HepG2 (cell line): ENCODE data around the gene S100P. TPM values are rescaled to one million over a fixed set of nuclear protein-coding genes. Genes with fewer than 3 reads are reported as not detected.

ENCODE experiments used
- FLYWCH1 ChIP-seq: sonication (generic); formaldehyde crosslinking; IDR thresholded peaks from 2 replicates; pipeline ENCODE4 v1.8.1; 2023; ENCODE audit warnings: mild to moderate bottlenecking, missing genetic modification reagents
- HIVEP1 ChIP-seq: sonication (generic); formaldehyde crosslinking; IDR thresholded peaks from 2 replicates; pipeline ENCODE4 v1.4.0; 2020; ENCODE audit warnings: mild to moderate bottlenecking, missing genetic modification reagents
- IRX3 ChIP-seq: sonication (generic); formaldehyde crosslinking; IDR thresholded peaks from 2 replicates; pipeline ENCODE4 v1.8.1; 2023; ENCODE audit warnings: mild to moderate bottlenecking, low read depth, missing genetic modification reagents, borderline replicate concordance
- NR3C1 ChIP-seq: sonication (generic); formaldehyde crosslinking; IDR thresholded peaks from 2 replicates; pipeline ENCODE4 v1.4.0; 2020; ENCODE audit warnings: missing genetic modification reagents
- RBM39 ChIP-seq: fragments of 200-400 bp; formaldehyde crosslinking; IDR thresholded peaks from one replicate; pipeline ENCODE4 v1.6.1; 2018; ENCODE audit warnings: antibody characterized with exemption, mild to moderate bottlenecking, low read depth, low read length; ENCODE audit not compliant: poor library complexity, severe bottlenecking
- TOPORS ChIP-seq: sonication (generic); formaldehyde crosslinking; IDR thresholded peaks from 2 replicates; pipeline ENCODE4 v1.8.0; 2023; ENCODE audit warnings: mild to moderate bottlenecking, missing genetic modification reagents
- TRIM24 ChIP-seq: sonication (generic); formaldehyde crosslinking; IDR thresholded peaks from 2 replicates; pipeline ENCODE4 v1.8.0; 2022; ENCODE audit warnings: mild to moderate bottlenecking, missing genetic modification reagents
- ZC3H4 ChIP-seq: sonication (generic); formaldehyde crosslinking; IDR thresholded peaks from 2 replicates; pipeline ENCODE4 v1.4.0; 2020; ENCODE audit warnings: missing genetic modification reagents, borderline replicate concordance
- ZFP62 ChIP-seq: sonication (generic); formaldehyde crosslinking; IDR thresholded peaks from 2 replicates; pipeline ENCODE4 v1.4.0; 2020; ENCODE audit warnings: missing genetic modification reagents
- ZFYVE20 ChIP-seq: sonication (generic); formaldehyde crosslinking; IDR thresholded peaks from 2 replicates; pipeline ENCODE4 v1.8.0; 2023; ENCODE audit warnings: low read depth, mild to moderate bottlenecking, moderate library complexity, missing genetic modification reagents, borderline replicate concordance
- ZIK1 ChIP-seq: sonication (generic); formaldehyde crosslinking; IDR thresholded peaks from 2 replicates; pipeline ENCODE4 v1.5.0; 2020; ENCODE audit warnings: mild to moderate bottlenecking, low read depth, missing genetic modification reagents, borderline replicate concordance
- ZNF160 ChIP-seq: sonication (generic); formaldehyde crosslinking; IDR thresholded peaks from 2 replicates; pipeline ENCODE4 v1.8.0; 2022; ENCODE audit warnings: mild to moderate bottlenecking, inconsistent platforms, missing genetic modification reagents
- ZNF331 ChIP-seq: sonication (generic); formaldehyde crosslinking; IDR thresholded peaks from 2 replicates; pipeline ENCODE4 v1.4.0; 2020; ENCODE audit warnings: missing genetic modification reagents
- ZNF510 ChIP-seq: sonication (generic); formaldehyde crosslinking; IDR thresholded peaks from 2 replicates; pipeline ENCODE4 v1.4.0; 2020; ENCODE audit warnings: low read depth, mild to moderate bottlenecking, missing genetic modification reagents
- ZSCAN12 ChIP-seq: sonication (generic); formaldehyde crosslinking; IDR thresholded peaks from 2 replicates; pipeline ENCODE4 v1.9.0; 2021; ENCODE audit warnings: mild to moderate bottlenecking, missing genetic modification reagents
- polyA plus RNA-seq, 8 experiments: library from polyadenylated mRNA; depleted of rRNA in 3 of 8; stranded (reverse) in 7 of 8; unstranded in 1 of 8; fragments of >200 nt; fragmentation: Illumina TruSeq in 4 of 8; extraction: Trizol in 4 of 8; gene quantifications; 2 replicates each; pipeline versions ENCODE4 v1.2.1 to v1.2.3, GENCODE V29; 2011 to 2016; ENCODE audit warnings: low read depth in 4 of 8, missing spikeins in 1 of 8, mixed read lengths in 1 of 8; ENCODE audit not compliant: insufficient read depth in 1 of 8
- total RNA-seq, 5 experiments: library from RNA; depleted of rRNA; stranded (reverse); fragments of >200 nt; fragmentation: Illumina TruSeq; extraction: Trizol; gene quantifications; 2 replicates each; pipeline ENCODE4 v1.2.3, GENCODE V29; 2016; ENCODE audit warnings: low read depth in 1 of 5
- TF ChIP-seq, protein P1 (sequence below): sonication (generic); formaldehyde crosslinking; IDR thresholded peaks from 2 replicates; pipeline ENCODE4 v1.5.0; 2020; ENCODE audit warnings: missing genetic modification reagents
- TF ChIP-seq, protein P2 (sequence below): sonication (generic); formaldehyde crosslinking; IDR thresholded peaks from 2 replicates; pipeline ENCODE4 v1.5.1; 2020; ENCODE audit warnings: missing genetic modification reagents, mild to moderate bottlenecking, borderline replicate concordance
- TF ChIP-seq, protein P3 (sequence below): IDR thresholded peaks from 2 replicates; pipeline ENCODE4 v1.4.0; 2020; ENCODE audit warnings: mild to moderate bottlenecking, missing genetic modification reagents
- TF ChIP-seq, protein P4 (sequence below): sonication (generic); formaldehyde crosslinking; IDR thresholded peaks from 2 replicates; pipeline ENCODE4 v1.5.0; 2020; ENCODE audit warnings: missing genetic modification reagents, mild to moderate bottlenecking, borderline replicate concordance
- TF ChIP-seq, protein P5 (sequence below): sonication (generic); formaldehyde crosslinking; IDR thresholded peaks from 2 replicates; pipeline ENCODE4 v1.5.1; 2020; ENCODE audit warnings: missing genetic modification reagents, mild to moderate bottlenecking, borderline replicate concordance

Gene S100P
- total and polyA plus RNA-seq, 2 of the 13 experiments (the other 11 are each of a cell fraction or from before 2014, with no cell fraction given) = 278 to 1,649 TPM

DNA sequence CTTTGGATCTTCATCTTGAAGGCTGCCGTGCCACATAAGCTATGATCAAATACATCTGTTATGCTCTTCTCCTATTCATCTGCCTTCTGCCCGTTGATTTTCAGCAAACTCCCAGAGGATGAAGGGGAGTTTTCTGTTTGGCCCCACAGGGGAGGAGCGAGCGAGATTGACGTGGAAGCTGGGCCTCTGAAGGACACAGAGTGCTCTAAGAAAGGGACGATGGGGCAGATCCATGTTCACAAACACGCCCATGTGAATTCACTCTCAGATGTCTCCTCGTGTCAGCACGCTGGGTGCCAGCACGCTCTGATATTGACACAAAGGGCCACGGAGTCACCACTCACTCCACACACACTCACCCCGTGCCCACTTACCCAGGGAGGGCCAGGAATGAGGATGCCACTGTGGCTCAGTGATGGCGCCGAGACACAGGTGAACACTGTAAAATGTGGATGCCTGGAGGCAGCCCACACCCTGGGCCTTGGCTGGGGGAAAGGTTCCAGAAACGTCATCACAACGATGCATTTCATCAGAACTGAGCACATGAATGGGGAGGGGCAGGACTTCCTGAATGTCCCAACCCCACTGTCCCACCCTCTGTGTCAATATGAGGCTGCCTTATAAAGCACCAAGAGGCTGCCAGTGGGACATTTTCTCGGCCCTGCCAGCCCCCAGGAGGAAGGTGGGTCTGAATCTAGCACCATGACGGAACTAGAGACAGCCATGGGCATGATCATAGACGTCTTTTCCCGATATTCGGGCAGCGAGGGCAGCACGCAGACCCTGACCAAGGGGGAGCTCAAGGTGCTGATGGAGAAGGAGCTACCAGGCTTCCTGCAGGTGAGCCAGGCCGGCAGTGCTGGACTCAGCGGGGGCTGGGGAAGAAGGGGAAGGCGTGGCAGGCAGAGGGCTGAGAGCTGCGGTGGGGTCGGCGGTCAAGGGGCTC lies at the start of gene S100P (continued):
- TF ChIP-seq, protein P1, sequence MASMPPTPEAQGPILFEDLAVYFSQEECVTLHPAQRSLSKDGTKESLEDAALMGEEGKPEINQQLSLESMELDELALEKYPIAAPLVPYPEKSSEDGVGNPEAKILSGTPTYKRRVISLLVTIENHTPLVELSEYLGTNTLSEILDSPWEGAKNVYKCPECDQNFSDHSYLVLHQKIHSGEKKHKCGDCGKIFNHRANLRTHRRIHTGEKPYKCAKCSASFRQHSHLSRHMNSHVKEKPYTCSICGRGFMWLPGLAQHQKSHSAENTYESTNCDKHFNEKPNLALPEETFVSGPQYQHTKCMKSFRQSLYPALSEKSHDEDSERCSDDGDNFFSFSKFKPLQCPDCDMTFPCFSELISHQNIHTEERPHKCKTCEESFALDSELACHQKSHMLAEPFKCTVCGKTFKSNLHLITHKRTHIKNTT (CRISPR knock-in tag) = no peak
- TF ChIP-seq, protein P2, sequence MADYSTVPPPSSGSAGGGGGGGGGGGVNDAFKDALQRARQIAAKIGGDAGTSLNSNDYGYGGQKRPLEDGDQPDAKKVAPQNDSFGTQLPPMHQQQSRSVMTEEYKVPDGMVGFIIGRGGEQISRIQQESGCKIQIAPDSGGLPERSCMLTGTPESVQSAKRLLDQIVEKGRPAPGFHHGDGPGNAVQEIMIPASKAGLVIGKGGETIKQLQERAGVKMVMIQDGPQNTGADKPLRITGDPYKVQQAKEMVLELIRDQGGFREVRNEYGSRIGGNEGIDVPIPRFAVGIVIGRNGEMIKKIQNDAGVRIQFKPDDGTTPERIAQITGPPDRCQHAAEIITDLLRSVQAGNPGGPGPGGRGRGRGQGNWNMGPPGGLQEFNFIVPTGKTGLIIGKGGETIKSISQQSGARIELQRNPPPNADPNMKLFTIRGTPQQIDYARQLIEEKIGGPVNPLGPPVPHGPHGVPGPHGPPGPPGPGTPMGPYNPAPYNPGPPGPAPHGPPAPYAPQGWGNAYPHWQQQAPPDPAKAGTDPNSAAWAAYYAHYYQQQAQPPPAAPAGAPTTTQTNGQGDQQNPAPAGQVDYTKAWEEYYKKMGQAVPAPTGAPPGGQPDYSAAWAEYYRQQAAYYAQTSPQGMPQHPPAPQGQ (CRISPR knock-in tag) = no peak
- TF ChIP-seq, protein P3, sequence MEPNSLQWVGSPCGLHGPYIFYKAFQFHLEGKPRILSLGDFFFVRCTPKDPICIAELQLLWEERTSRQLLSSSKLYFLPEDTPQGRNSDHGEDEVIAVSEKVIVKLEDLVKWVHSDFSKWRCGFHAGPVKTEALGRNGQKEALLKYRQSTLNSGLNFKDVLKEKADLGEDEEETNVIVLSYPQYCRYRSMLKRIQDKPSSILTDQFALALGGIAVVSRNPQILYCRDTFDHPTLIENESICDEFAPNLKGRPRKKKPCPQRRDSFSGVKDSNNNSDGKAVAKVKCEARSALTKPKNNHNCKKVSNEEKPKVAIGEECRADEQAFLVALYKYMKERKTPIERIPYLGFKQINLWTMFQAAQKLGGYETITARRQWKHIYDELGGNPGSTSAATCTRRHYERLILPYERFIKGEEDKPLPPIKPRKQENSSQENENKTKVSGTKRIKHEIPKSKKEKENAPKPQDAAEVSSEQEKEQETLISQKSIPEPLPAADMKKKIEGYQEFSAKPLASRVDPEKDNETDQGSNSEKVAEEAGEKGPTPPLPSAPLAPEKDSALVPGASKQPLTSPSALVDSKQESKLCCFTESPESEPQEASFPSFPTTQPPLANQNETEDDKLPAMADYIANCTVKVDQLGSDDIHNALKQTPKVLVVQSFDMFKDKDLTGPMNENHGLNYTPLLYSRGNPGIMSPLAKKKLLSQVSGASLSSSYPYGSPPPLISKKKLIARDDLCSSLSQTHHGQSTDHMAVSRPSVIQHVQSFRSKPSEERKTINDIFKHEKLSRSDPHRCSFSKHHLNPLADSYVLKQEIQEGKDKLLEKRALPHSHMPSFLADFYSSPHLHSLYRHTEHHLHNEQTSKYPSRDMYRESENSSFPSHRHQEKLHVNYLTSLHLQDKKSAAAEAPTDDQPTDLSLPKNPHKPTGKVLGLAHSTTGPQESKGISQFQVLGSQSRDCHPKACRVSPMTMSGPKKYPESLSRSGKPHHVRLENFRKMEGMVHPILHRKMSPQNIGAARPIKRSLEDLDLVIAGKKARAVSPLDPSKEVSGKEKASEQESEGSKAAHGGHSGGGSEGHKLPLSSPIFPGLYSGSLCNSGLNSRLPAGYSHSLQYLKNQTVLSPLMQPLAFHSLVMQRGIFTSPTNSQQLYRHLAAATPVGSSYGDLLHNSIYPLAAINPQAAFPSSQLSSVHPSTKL (CRISPR knock-in tag) = peak; percentile 82
- TF ChIP-seq FLYWCH1 (CRISPR knock-in tag) (no peak; the same call in 1 of the 2 replicates), ZC3H4 (peak; percentile 51; the same call in 1 of the 2 replicates), ZNF331 (no peak; the same call in 1 of the 2 replicates), TOPORS (CRISPR knock-in tag) (no peak), IRX3 (no peak), ZFYVE20 (CRISPR knock-in tag) (peak; percentile 47; the same call in 1 of the 2 replicates), ZFP62 (CRISPR knock-in tag) (no peak), NR3C1 (CRISPR knock-in tag) (no peak), ZSCAN12 (CRISPR knock-in tag) (no peak), RBM39 (no peak), ZNF510 (CRISPR knock-in tag) (no peak), HIVEP1 (CRISPR knock-in tag) (peak; percentile 91), ZNF160 (CRISPR knock-in tag) (no peak), TRIM24 (CRISPR knock-in tag) (no peak), ZIK1 (no peak)
- TF ChIP-seq, protein P4, sequence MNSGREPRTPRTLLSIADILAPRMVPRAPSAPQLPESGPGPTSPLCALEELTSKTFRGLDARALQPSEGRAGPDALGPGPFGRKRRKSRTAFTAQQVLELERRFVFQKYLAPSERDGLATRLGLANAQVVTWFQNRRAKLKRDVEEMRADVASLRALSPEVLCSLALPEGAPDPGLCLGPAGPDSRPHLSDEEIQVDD (CRISPR knock-in tag) = no peak
- TF ChIP-seq, protein P5, sequence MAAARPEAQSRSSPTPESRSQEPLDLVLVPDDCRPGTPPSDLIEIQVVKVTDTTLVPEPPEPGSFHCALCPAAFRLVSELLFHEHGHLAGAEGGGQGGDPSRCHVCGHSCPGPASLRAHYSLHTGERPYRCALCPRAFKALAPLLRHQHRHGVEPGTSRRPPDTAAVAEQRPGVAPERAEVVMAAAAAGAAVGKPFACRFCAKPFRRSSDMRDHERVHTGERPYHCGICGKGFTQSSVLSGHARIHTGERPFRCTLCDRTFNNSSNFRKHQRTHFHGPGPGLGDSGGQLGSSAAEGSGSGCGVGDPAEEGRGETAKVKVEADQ (CRISPR knock-in tag) = no peak; the same call in 1 of the 2 replicates
